GM18858 (cell line): Measurements from ENCODE around the gene ECEL1.
"Not testable (repeated sequence)": the region's sequence is repeated elsewhere in the genome, so short reads cannot be mapped to it uniquely, and the experiment has no call there.

Experiments
- ATAC-seq: cut with Tn5 transposase; IDR thresholded peaks from one replicate; pipeline ENCODE4 v1.9.1; 2021; ENCODE audit not compliant: unreplicated experiment

The ECEL1 gene

GRCh38 chr2:232444409-232445148, 43.1 kb downstream of the ECEL1 start:
- no peak for ATAC-seq

- ATAC-seq = not testable (repeated sequence)
Observed at GRCh38 chr2:232443669-232444408, 43.8 kb downstream of the ECEL1 start.

GRCh38 chr2:232443047-232443446, 44.6 kb downstream of the ECEL1 start:
- not testable (repeated sequence) for ATAC-seq

GRCh38 chr2:232442431-232442830, 45.2 kb downstream of the ECEL1 start:
- not testable (repeated sequence) for ATAC-seq

GRCh38 chr2:232441922-232442321, 45.7 kb downstream of the ECEL1 start:
- not testable (repeated sequence) for ATAC-seq

GRCh38 chr2:232441147-232441651, 46.4 kb downstream of the ECEL1 start:
- ATAC-seq = no peak

- peak; percentile 77 for ATAC-seq
Observed at GRCh38 chr2:232440220-232441018, 47.2 kb downstream of the ECEL1 start.

GRCh38 chr2:232439758-232440135, 47.9 kb downstream of the ECEL1 start:
- ATAC-seq = no peak

- ATAC-seq = no peak
Observed at GRCh38 chr2:232438951-232439757, 48.5 kb downstream of the ECEL1 start.

GRCh38 chr2:232438091-232438490, 49.5 kb downstream of the ECEL1 start:
- no peak for ATAC-seq

GRCh38 chr2:232437195-232437571, 50.5 kb downstream of the ECEL1 start:
- ATAC-seq = no peak

GRCh38 chr2:232436381-232437194, 51.0 kb downstream of the ECEL1 start:
- ATAC-seq = no peak

- ATAC-seq = no peak
Observed at GRCh38 chr2:232435805-232436204, 51.8 kb downstream of the ECEL1 start.

- ATAC-seq = no peak
Observed at GRCh38 chr2:232435375-232435648, 52.3 kb downstream of the ECEL1 start.

- no peak for ATAC-seq
Observed at GRCh38 chr2:232434563-232435374, 52.9 kb downstream of the ECEL1 start.

- no peak for ATAC-seq
Observed at GRCh38 chr2:232434091-232434490, 53.5 kb downstream of the ECEL1 start.

GRCh38 chr2:232433622-232434021, 54.0 kb downstream of the ECEL1 start:
- not testable (repeated sequence) for ATAC-seq

- no peak for ATAC-seq
Observed at GRCh38 chr2:232432598-232433184, 54.9 kb downstream of the ECEL1 start.
